ENCODE measurements around the gene CHAT. TPM values are rescaled to one million over a fixed set of nuclear protein-coding genes. Genes with fewer than 3 reads are reported as not detected.

Gene CHAT
- total and polyA plus RNA-seq, 2 donors (not counting 3 experiments of a cell fraction or from before 2014, with no cell fraction given), result not detected

DNA sequence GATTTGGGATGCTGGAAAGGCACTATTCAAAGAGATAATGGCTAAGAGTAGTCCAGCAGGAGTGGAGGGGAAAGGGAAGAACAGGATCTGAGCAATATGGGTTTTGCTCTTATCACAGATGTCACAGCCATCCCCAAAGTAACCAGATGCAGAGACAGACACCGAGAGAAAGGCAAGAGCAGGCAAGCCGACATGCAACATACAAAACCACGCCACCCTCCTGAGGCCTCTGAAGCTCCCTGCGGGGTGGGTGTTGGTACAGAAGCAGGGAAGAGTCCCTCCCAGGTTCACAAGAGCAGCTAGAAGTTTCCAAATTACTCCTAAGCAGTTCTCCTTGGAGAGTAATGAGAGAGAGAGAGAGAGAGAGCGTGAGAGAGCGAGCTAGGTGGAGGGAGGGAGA is 54.8 kb downstream of the CHAT start:
- H3K9me1 ChIP-seq (replicated peaks; ENCODE audit: control insufficient read depth, extremely low read depth, insufficient read depth, low read length), result no peaks in the 10 kb centered on the region
- intact Hi-C loops (cut with micrococcal nuclease) (no loop called here), dilution Hi-C loops (cut with MboI; ENCODE audit: extremely low pct_ligation_motif_present, low sequenced_read_pairs) (no loop called here)
- no TSS peak for BruUV-seq (replicated peaks)
- FAIRE-seq (no peak), DNase-seq (ENCODE audit: low read depth, low spot score) (no peak)
- no peaks in the 10 kb centered on the region for H3K36me3 ChIP-seq (ENCODE audit: control insufficient read depth in 2 of 2, extremely low read depth in 1 of 2, insufficient read depth in 2 of 2, low read length in 2 of 2)
- no peaks in the 10 kb centered on the region for H3K79me2 ChIP-seq (ENCODE audit: control insufficient read depth, insufficient read depth, low read length)
- CTCF ChIA-PET, result interaction anchor here (1.1 kb wide), 1 partner anchor 24 kb away, joined by 3 read pairs; no protein-coding TSS in a partner anchor
- no peak overlapping the region for H3K4me2 ChIP-seq (ENCODE audit: insufficient read depth, low read length)
- H3K27me3 ChIP-seq (ENCODE audit: control insufficient read depth in 2 of 2, insufficient read depth in 2 of 2, low read length in 2 of 2), result peaks cover 4% of the 10 kb centered on the region in 2 experiments
- H3K27ac ChIP-seq (ENCODE audit: insufficient read depth, low read depth, low read length), result no peak overlapping the region
- H2AFZ ChIP-seq (ENCODE audit: low read depth, low read length), result no peak overlapping the region
- TF ChIP-seq GATA2 (IDR thresholded peaks at IDR 0.05; ENCODE audit: insufficient read depth, insufficient read length, low read depth, low read length) (no peak), EZH2 (IDR thresholded peaks at IDR 0.05; ENCODE audit: borderline replicate concordance, low read depth, low read length, severe bottlenecking) (no peak), MYC (IDR thresholded peaks at IDR 0.05; ENCODE audit: low read depth, low read length) (no peak), POLR2AphosphoS5 (IDR thresholded peaks at IDR 0.05; ENCODE audit: insufficient read depth, low read depth, low read length) (no peak), JUN (IDR thresholded peaks at IDR 0.05; ENCODE audit: borderline replicate concordance, insufficient read depth, insufficient read length, low read depth) (no peak), MAX (IDR thresholded peaks at IDR 0.05; ENCODE audit: insufficient read depth, insufficient read length) (no peak), FOS (IDR thresholded peaks at IDR 0.05; ENCODE audit: borderline replicate concordance, insufficient read depth, low read length) (no peak), POLR2A (IDR thresholded peaks at IDR 0.05; ENCODE audit: low read depth, low read length) (no peak)
- TF ChIP-seq, protein P1, sequence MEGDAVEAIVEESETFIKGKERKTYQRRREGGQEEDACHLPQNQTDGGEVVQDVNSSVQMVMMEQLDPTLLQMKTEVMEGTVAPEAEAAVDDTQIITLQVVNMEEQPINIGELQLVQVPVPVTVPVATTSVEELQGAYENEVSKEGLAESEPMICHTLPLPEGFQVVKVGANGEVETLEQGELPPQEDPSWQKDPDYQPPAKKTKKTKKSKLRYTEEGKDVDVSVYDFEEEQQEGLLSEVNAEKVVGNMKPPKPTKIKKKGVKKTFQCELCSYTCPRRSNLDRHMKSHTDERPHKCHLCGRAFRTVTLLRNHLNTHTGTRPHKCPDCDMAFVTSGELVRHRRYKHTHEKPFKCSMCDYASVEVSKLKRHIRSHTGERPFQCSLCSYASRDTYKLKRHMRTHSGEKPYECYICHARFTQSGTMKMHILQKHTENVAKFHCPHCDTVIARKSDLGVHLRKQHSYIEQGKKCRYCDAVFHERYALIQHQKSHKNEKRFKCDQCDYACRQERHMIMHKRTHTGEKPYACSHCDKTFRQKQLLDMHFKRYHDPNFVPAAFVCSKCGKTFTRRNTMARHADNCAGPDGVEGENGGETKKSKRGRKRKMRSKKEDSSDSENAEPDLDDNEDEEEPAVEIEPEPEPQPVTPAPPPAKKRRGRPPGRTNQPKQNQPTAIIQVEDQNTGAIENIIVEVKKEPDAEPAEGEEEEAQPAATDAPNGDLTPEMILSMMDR (IDR thresholded peaks at IDR 0.05; ENCODE audit: extremely low read depth in 1 of 2, insufficient read depth in 1 of 2, low read depth in 1 of 2, low read length in 2 of 2), result no peak
- H4K20me1 ChIP-seq (replicated peaks; ENCODE audit: control insufficient read depth, extremely low read depth, insufficient read depth, low read length), result no peaks in the 10 kb centered on the region
- no peak overlapping the region for H3K4me3 ChIP-seq (replicated peaks in 1 of 3; ENCODE audit: insufficient read depth in 1 of 3, low read depth in 1 of 3, low read length in 3 of 3)
- H3K4me1 ChIP-seq (ENCODE audit: control insufficient read depth, extremely low read depth, insufficient read depth, low read length), result no peaks in the 10 kb centered on the region
- no peaks in the 10 kb centered on the region for H3K9me3 ChIP-seq (replicated peaks; ENCODE audit: control insufficient read depth, insufficient read depth, low read length)
- POLR2A ChIA-PET, result no interaction called here
- H3K9ac ChIP-seq (replicated peaks; ENCODE audit: extremely low read depth, insufficient read depth, low read length), result no peak overlapping the region
